H9 (cell line): Measurements from ENCODE around the gene PRRT1B. TPM values are rescaled to one million over a fixed set of nuclear protein-coding genes. Genes with fewer than 3 reads are reported as not detected.

Experiments used
- DNase-seq: peaks from one replicate; pipeline ENCODE4 v3.0.0-alpha.2; 2017
- H2AFZ ChIP-seq: one replicate; pipeline ENCODE4 v1.6.1; 2013; ENCODE audit warnings: mild to moderate bottlenecking, low read length, control low read depth, moderate library complexity
- H2AK5ac ChIP-seq: 2 replicates; pipeline ENCODE4 v1.6.1; 2013; ENCODE audit warnings: low read length, control low read depth, mixed read lengths; ENCODE audit not compliant: insufficient read length
- H2BK120ac ChIP-seq: one replicate; pipeline ENCODE4 v1.6.1; 2013; ENCODE audit warnings: low read depth, mild to moderate bottlenecking, low read length, control low read depth, inconsistent platforms; ENCODE audit not compliant: poor library complexity, severe bottlenecking
- H2BK12ac ChIP-seq: 2 replicates; pipeline ENCODE4 v1.6.1; 2013; ENCODE audit warnings: low read length, control low read depth, mixed read lengths, low read depth; ENCODE audit not compliant: insufficient read length
- H2BK15ac ChIP-seq: 2 replicates; pipeline ENCODE4 v1.6.1; 2013; ENCODE audit warnings: low read depth, low read length, control low read depth
- H2BK20ac ChIP-seq: one replicate; pipeline ENCODE4 v1.6.1; 2013; ENCODE audit warnings: low read depth, mild to moderate bottlenecking, low read length, control low read depth, inconsistent platforms; ENCODE audit not compliant: poor library complexity, severe bottlenecking
- H2BK5ac ChIP-seq: 2 replicates; pipeline ENCODE4 v1.6.1; 2013; ENCODE audit warnings: low read length, control low read depth, mixed read lengths; ENCODE audit not compliant: insufficient read length
- H3K14ac ChIP-seq: 2 replicates; pipeline ENCODE4 v1.6.1; 2013; ENCODE audit warnings: low read length, control low read depth; ENCODE audit not compliant: insufficient read depth
- H3K18ac ChIP-seq: 2 replicates; pipeline ENCODE4 v1.6.1; 2013; ENCODE audit warnings: low read depth, mild to moderate bottlenecking, mixed read lengths, low read length, control low read depth; ENCODE audit not compliant: insufficient read length
- H3K23ac ChIP-seq: 2 replicates; pipeline ENCODE4 v1.6.1; 2013; ENCODE audit warnings: low read length, control low read depth, mixed read lengths, low read depth; ENCODE audit not compliant: insufficient read length
- H3K23me2 ChIP-seq: 2 replicates; pipeline ENCODE4 v1.6.1; 2013; ENCODE audit warnings: low read depth, mild to moderate bottlenecking, mixed read lengths, low read length, control low read depth; ENCODE audit not compliant: insufficient read length, poor library complexity, severe bottlenecking
- H3K27ac ChIP-seq: 2 replicates; pipeline ENCODE4 v1.5.1; 2013; ENCODE audit warnings: low read length, control low read depth, mixed read lengths, low read depth; ENCODE audit not compliant: insufficient read length
- H3K27me3 ChIP-seq: 2 replicates; pipeline ENCODE4 v1.6.1; 2013; ENCODE audit warnings: low read length, control low read depth, inconsistent platforms; ENCODE audit not compliant: insufficient read depth
- H3K4ac ChIP-seq: 2 replicates; pipeline ENCODE4 v1.6.1; 2013; ENCODE audit warnings: low read depth, mild to moderate bottlenecking, control low read depth, inconsistent platforms, low read length, moderate library complexity
- H3K4me1 ChIP-seq: 2 replicates; pipeline ENCODE4 v1.6.1; 2013; ENCODE audit warnings: low read length, control low read depth, inconsistent platforms; ENCODE audit not compliant: insufficient read depth
- H3K4me2 ChIP-seq: 2 replicates; pipeline ENCODE4 v1.6.1; 2013; ENCODE audit warnings: low read length, control low read depth, mixed read lengths; ENCODE audit not compliant: insufficient read length, insufficient read depth
- H3K56ac ChIP-seq: 2 replicates; pipeline ENCODE4 v1.6.1; 2013; ENCODE audit warnings: low read depth, mild to moderate bottlenecking, mixed read lengths, low read length, control low read depth; ENCODE audit not compliant: insufficient read length
- H3K79me1 ChIP-seq: 2 replicates; pipeline ENCODE4 v1.6.1; 2013; ENCODE audit warnings: low read depth, mild to moderate bottlenecking, moderate library complexity, low read length, control low read depth, inconsistent platforms; ENCODE audit not compliant: insufficient read depth, poor library complexity, severe bottlenecking
- H3K79me2 ChIP-seq: 2 replicates; pipeline ENCODE4 v1.6.1; 2013; ENCODE audit warnings: low read length, control low read depth, inconsistent platforms; ENCODE audit not compliant: insufficient read depth
- H3K9ac ChIP-seq: 2 replicates; pipeline ENCODE4 v1.6.1; 2013; ENCODE audit warnings: low read length, control low read depth, mixed read lengths; ENCODE audit not compliant: insufficient read length; ENCODE audit errors: extremely low read depth
- H3K9me3 ChIP-seq: one replicate; pipeline ENCODE4 v1.6.1; 2013; ENCODE audit warnings: low read depth, low read length, inconsistent platforms; ENCODE audit not compliant: control insufficient read depth
- H3T11ph ChIP-seq: one replicate; pipeline ENCODE4 v1.6.1; 2013; ENCODE audit warnings: mild to moderate bottlenecking, low read length, control low read depth, inconsistent platforms
- H4K20me1 ChIP-seq: one replicate; pipeline ENCODE4 v1.6.1; 2013; ENCODE audit not compliant: control insufficient read depth, insufficient read length, insufficient read depth
- H4K5ac ChIP-seq: 2 replicates; pipeline ENCODE4 v1.6.1; 2013; ENCODE audit warnings: low read depth, mild to moderate bottlenecking, mixed read lengths, low read length, control low read depth; ENCODE audit not compliant: insufficient read length
- H4K8ac ChIP-seq: replicated peaks from 2 replicates; pipeline ENCODE4 v1.6.1; 2013; ENCODE audit warnings: low read length, control low read depth, mixed read lengths, low read depth; ENCODE audit not compliant: insufficient read length
- H4K91ac ChIP-seq: 2 replicates; pipeline ENCODE4 v1.6.1; 2013; ENCODE audit warnings: low read depth, mild to moderate bottlenecking, moderate library complexity, mixed read lengths, low read length, control low read depth; ENCODE audit not compliant: insufficient read length
- H3K27ac Mint-ChIP-seq, 3 experiments: 2 replicates in 2 of 3; 3 replicates in 1 of 3; pipeline ENCODE4 v1.8.0; 2020 to 2021; ENCODE audit warnings: mixed read lengths in 3 of 3, mild to moderate bottlenecking in 1 of 3, moderate library complexity in 1 of 3
- H3K27me3 Mint-ChIP-seq: 2 replicates; pipeline ENCODE4 v1.8.0; 2021; ENCODE audit warnings: low read depth, mild to moderate bottlenecking, moderate library complexity, mixed read lengths
- H3K36me3 Mint-ChIP-seq, 3 experiments: 2 replicates in 2 of 3; 3 replicates in 1 of 3; pipeline ENCODE4 v1.8.0; 2020 to 2021; ENCODE audit warnings: low read depth in 3 of 3, mixed read lengths in 3 of 3; ENCODE audit not compliant: insufficient read depth in 1 of 3
- H3K4me1 Mint-ChIP-seq, 2 experiments: 2 replicates each; pipeline ENCODE4 v1.8.0; 2020; ENCODE audit warnings: mixed read lengths in 2 of 2
- H3K4me3 Mint-ChIP-seq, 2 experiments: 2 replicates in 1 of 2; 3 replicates in 1 of 2; pipeline ENCODE4 v1.8.0; 2020 to 2021; ENCODE audit warnings: mild to moderate bottlenecking in 2 of 2, mixed read lengths in 2 of 2, moderate library complexity in 1 of 2
- H3K9me3 Mint-ChIP-seq, 2 experiments: 2 replicates in 1 of 2; 3 replicates in 1 of 2; pipeline ENCODE4 v1.8.0; 2020; ENCODE audit warnings: mild to moderate bottlenecking in 2 of 2, mixed read lengths in 2 of 2, moderate library complexity in 1 of 2
- CTCF ChIP-seq: fragments of 200-600 bp; sonication (generic); conservative IDR thresholded peaks from 3 replicates; pipeline ENCODE4 v1.8.0; 2021; ENCODE audit warnings: antibody characterized with exemption, mild to moderate bottlenecking
- WGBS: extraction: QIAGEN DNeasy Blood & Tissue Kit; methylation state at CpG from one replicate; pipeline ENCODE4 v1.1.7; 2013; ENCODE audit warnings: missing lambda C conversion rate, low lambda C conversion rate, mixed read lengths; ENCODE audit not compliant: insufficient read length; ENCODE audit errors: extremely low coverage; 5-methylcytosine and 5-hydroxymethylcytosine counted together
- total RNA-seq: library from RNA; stranded (reverse); gene quantifications from 2 replicates; pipeline ENCODE4 v1.2.1, GENCODE V29; 2021

The PRRT1B gene
- total RNA-seq, 1 experiment from 2014 or later: 1.0 TPM

GRCh38 chr9:131598121-131598520 lies 52.8 kb downstream of the PRRT1B start:
- H3K27ac Mint-ChIP-seq: peak overlapping the region in 1 of 3 experiments; percentile 57; a peak in 1 of 7 replicates
- no peak overlapping the region for H3K4ac ChIP-seq
- no peak overlapping the region for H3K9ac ChIP-seq
- H3K4me2 ChIP-seq: no peak overlapping the region
- H3K27me3 Mint-ChIP-seq: no peaks in the 10 kb centered on the region
- H3K23me2 ChIP-seq: no peaks in the 10 kb centered on the region
- H3K14ac ChIP-seq: no peak overlapping the region
- no peak overlapping the region for H3K18ac ChIP-seq
- H2BK15ac ChIP-seq: no peak overlapping the region
- H3K27me3 ChIP-seq: no peaks in the 10 kb centered on the region
- H3K79me1 ChIP-seq: no peaks in the 10 kb centered on the region
- no peaks in the 10 kb centered on the region for H3K79me2 ChIP-seq
- H3K9me3 Mint-ChIP-seq: no peaks in the 10 kb centered on the region
- no peaks in the 10 kb centered on the region for H3K4me1 ChIP-seq
- no peaks in the 10 kb centered on the region for H3K4me1 Mint-ChIP-seq
- no CpG with 5 or more reads among the region's 17 CpGs for WGBS
- H3K27ac ChIP-seq: no peak overlapping the region
- H3K36me3 Mint-ChIP-seq: peaks cover 5 to 47% (median 23%) of the 10 kb centered on the region in 3 experiments; a peak in 6 of 7 replicates
- H2BK120ac ChIP-seq: no peak overlapping the region
- H3K23ac ChIP-seq: no peak overlapping the region
- no peaks in the 10 kb centered on the region for H3K9me3 ChIP-seq
- no peak overlapping the region for H2AK5ac ChIP-seq
- DNase-seq: no peak
- H3T11ph ChIP-seq: no peak overlapping the region
- H4K5ac ChIP-seq: no peak overlapping the region
- no peak for TF ChIP-seq CTCF
- no peak overlapping the region for H2BK5ac ChIP-seq
- no peak overlapping the region for H4K91ac ChIP-seq
- H2BK20ac ChIP-seq: no peak overlapping the region
- no peak overlapping the region for H3K4me3 Mint-ChIP-seq
- no peak overlapping the region for H3K56ac ChIP-seq
- H4K20me1 ChIP-seq: no peaks in the 10 kb centered on the region
- no peak overlapping the region for H2AFZ ChIP-seq
- no peak overlapping the region for H2BK12ac ChIP-seq
- H4K8ac ChIP-seq: no peak overlapping the region
